Testis (tissue), 2 donors: ENCODE measurements around the gene UBE2E3.

Source experiments
- POLR2A ChIP-seq: fragments of 450-650 bp; IDR thresholded peaks from one replicate; pipeline ENCODE4 v1.6.1; 2017; ENCODE audit warnings: antibody characterized with exemption, mild to moderate bottlenecking, moderate library complexity
- TF ChIP-seq, protein P1 (sequence below), 3 experiments: fragments of 450-650 bp in 2 of 3; fragments of 200-600 bp in 1 of 3; sonication (generic) in 1 of 3; IDR thresholded peaks; one replicate each; pipeline ENCODE4 v1.5.1; 2016 to 2019; ENCODE audit warnings: antibody characterized with exemption in 3 of 3, mild to moderate bottlenecking in 2 of 3, moderate library complexity in 1 of 3

DNA sequence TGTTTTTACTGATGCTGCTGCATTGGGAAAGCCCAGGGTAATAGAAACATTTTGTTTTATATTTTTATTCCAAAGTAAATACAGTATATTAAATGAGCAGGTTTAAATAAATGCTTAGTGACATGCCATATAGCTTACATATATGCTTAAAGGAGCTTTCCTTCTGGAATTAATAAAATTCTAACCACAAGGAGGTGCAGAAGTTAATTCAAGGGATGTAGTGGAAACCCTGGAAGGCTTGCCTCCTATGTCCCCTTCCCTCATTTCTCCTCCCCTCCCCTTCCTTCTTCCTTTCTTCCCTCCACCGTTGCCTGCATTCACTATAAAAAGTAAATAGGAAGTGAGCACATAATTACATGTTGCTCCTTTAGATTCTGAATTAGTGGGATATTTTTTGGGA, 96.3 kb downstream of the UBE2E3 start:
- no peak for TF ChIP-seq POLR2A
- TF ChIP-seq, protein P1, sequence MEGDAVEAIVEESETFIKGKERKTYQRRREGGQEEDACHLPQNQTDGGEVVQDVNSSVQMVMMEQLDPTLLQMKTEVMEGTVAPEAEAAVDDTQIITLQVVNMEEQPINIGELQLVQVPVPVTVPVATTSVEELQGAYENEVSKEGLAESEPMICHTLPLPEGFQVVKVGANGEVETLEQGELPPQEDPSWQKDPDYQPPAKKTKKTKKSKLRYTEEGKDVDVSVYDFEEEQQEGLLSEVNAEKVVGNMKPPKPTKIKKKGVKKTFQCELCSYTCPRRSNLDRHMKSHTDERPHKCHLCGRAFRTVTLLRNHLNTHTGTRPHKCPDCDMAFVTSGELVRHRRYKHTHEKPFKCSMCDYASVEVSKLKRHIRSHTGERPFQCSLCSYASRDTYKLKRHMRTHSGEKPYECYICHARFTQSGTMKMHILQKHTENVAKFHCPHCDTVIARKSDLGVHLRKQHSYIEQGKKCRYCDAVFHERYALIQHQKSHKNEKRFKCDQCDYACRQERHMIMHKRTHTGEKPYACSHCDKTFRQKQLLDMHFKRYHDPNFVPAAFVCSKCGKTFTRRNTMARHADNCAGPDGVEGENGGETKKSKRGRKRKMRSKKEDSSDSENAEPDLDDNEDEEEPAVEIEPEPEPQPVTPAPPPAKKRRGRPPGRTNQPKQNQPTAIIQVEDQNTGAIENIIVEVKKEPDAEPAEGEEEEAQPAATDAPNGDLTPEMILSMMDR (IDR thresholded peaks at IDR 0.05) = no peak
